Naive thymus-derived CD8-positive, alpha-beta T cell (primary cell): ENCODE measurements around the gene TRPM2. TPM values are rescaled to one million over a fixed set of nuclear protein-coding genes. Genes with fewer than 3 reads are reported as not detected.
A peak's percentile ranks its signal among the peaks of the same experiment; 100 is the strongest.
"Not testable (repeated sequence)": the region's sequence is repeated elsewhere in the genome, so short reads cannot be mapped to it uniquely, and the experiment has no call there.

Source experiments
- ATAC-seq, 2 donors: fragments of 150-1000 bp; cut with Tn5 transposase in 1 of 2; sonication (Bioruptor Pico), chemical (Tn5 transposase) in 1 of 2; 1 replicate in 1 of 2; 2 replicates in 1 of 2; pipeline ENCODE4 v1.10.0; 2021; ENCODE audit warnings: mild to moderate bottlenecking in 2 of 2, moderate library complexity in 2 of 2
- POLR2A ChIA-PET: fragments of 350-600 bp; sonication (Branson Sonifier 250); formaldehyde crosslinking; loops from one replicate; lab custom pipeline; 2021; ENCODE audit warnings: antibody characterized with exemption; lab: Charles Lee
- DNase-seq, 10 donors: peaks; one replicate each; pipeline versions ENCODE4 v3.0.0 to v3.0.0-alpha.2; 2020 to 2022
- H3K27ac Mint-ChIP-seq, 10 donors: one replicate each; pipeline ENCODE4 v1.8.0; 2020 to 2022; ENCODE audit warnings: mild to moderate bottlenecking in 10 of 10, mixed read lengths in 10 of 10, moderate library complexity in 4 of 10, inconsistent platforms in 1 of 10
- H3K27me3 Mint-ChIP-seq, 5 donors: one replicate each; pipeline ENCODE4 v1.8.0; 2021 to 2022; ENCODE audit warnings: mixed read lengths in 5 of 5
- H3K36me3 Mint-ChIP-seq, 3 donors: one replicate each; pipeline ENCODE4 v1.8.0; 2020 to 2022; ENCODE audit warnings: mixed read lengths in 3 of 3, mild to moderate bottlenecking in 2 of 3, inconsistent platforms in 1 of 3
- H3K4me1 Mint-ChIP-seq, 4 donors: one replicate each; pipeline ENCODE4 v1.8.0; 2021 to 2022; ENCODE audit warnings: mixed read lengths in 4 of 4
- H3K4me3 Mint-ChIP-seq, 10 donors: one replicate each; pipeline ENCODE4 v1.8.0; 2020 to 2022; ENCODE audit warnings: mild to moderate bottlenecking in 10 of 10, mixed read lengths in 10 of 10, moderate library complexity in 6 of 10, inconsistent platforms in 1 of 10
- H3K9me3 Mint-ChIP-seq, 9 donors: one replicate each; pipeline ENCODE4 v1.8.0; 2020 to 2022; ENCODE audit warnings: mixed read lengths in 9 of 9, mild to moderate bottlenecking in 3 of 9, inconsistent platforms in 1 of 9, moderate library complexity in 1 of 9
- polyA plus RNA-seq, 3 donors: library from polyadenylated mRNA; unstranded; fragments of 300-500 nt; fragmentation: Illumina TruSeq; gene quantifications; one replicate each; pipeline ENCODE4 v1.2.3, GENCODE V29; 2021
- total RNA-seq, 8 experiments: library from RNA in 2 of 8; stranded (reverse) in 2 of 8; gene quantifications; one replicate each; pipeline ENCODE4 v1.2.3 and lab custom pipeline; 2021 to 2026

TRPM2 gene
- total and polyA plus RNA-seq, 5 experiments from 2014 or later: 0.20 to 1.2 (median 0.37) TPM

DNA sequence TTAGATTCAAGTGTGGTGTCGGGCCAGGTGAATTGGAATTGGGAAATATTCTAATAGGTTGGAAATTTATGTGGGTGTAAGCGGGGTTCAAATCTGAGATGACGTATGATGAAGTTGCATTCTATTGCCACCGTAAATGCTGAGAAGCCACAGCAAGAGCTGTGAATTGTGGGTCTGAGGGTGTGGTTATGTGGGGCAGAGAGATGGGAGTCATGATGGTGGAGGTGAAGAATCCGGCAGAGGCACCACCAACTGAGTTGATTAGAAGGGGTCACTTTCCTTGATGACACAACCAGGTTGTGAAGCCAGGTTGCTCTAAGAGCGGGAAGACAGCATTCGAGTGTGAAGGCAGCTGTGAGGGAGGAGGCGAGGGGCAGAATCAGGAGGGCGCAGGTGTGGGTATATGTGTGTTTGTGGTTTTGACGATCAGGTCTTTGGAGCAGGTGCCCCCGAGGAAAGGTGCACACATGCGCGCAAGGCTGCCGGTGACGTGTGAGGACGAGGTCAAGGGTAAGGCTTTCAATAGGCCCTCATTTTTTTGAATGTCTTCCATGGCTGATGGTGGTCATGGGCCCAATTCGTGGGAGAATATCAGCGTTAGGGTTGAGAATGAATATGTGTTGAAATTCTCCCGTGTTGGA is 120.6 kb downstream of the TRPM2 start:
- no peak overlapping the region for H3K4me3 Mint-ChIP-seq
- no peaks in the 10 kb centered on the region for H3K9me3 Mint-ChIP-seq
- H3K36me3 Mint-ChIP-seq: no peaks in the 10 kb centered on the region
- POLR2A ChIA-PET: no interaction called here
- no peaks in the 10 kb centered on the region for H3K27me3 Mint-ChIP-seq
- ATAC-seq (no peak), DNase-seq (peak in 1 of 10 donors; percentile 42)
- no peak overlapping the region for H3K27ac Mint-ChIP-seq
- H3K4me1 Mint-ChIP-seq: peaks cover 0 to 4% (median 0%) of the 10 kb centered on the region in 4 donors

DNA sequence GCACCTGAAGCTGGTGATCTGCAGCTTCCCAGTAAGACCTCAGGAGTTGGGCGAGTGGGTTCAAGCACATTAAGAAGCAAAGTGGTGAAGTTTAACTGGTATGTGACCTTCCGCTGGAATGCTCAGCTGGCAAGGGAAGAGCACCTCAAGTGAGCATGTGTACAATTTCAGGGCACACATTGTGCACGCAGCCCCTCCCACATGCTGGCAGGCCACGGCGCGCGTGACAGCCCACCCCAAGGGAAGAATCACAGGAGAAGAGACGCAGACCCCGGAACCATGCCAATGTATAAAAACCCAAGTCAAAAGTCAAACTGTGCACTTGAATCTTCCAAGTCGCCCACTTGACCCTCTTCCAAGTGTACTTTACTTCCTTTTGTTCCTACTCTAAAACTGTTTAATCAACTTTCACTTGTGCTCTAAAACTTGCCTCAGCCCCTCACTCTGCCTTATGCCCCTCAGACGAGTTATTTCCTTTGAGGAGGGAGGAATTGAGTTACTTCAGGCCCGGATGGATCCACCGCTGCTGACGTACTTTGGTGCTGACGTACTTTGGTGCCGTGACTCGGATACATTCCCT is 121.9 kb downstream of the TRPM2 start:
- no peak overlapping the region for H3K27ac Mint-ChIP-seq
- peak in 1 of 10 donors; percentile 46 for DNase-seq
- H3K4me3 Mint-ChIP-seq: no peak overlapping the region
- H3K4me1 Mint-ChIP-seq: peaks cover 0 to 9% (median 3%) of the 10 kb centered on the region in 4 donors
- no peaks in the 10 kb centered on the region for H3K9me3 Mint-ChIP-seq
- H3K27me3 Mint-ChIP-seq: no peaks in the 10 kb centered on the region
- H3K36me3 Mint-ChIP-seq: no peaks in the 10 kb centered on the region
- POLR2A ChIA-PET: no interaction called here
- ATAC-seq: no peak

DNA sequence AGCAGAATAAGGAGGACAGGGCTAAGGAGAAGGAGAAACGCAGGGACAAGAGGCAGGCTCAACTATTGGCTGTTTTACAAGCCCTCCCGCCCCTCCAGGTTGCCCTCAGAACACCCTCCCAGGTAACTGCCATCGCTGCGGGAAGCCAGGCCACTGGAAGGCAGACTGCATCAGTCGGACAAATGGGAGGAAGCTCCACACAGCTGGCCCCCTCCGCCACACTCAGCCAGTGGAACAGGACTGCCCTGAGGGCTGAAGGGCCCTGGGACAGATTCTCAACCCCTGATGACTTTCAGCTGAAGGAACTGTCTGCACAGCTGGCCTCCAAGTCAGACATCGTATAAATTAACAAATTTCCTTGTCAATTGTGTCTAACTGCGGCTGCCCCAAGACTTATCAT is 123.7 kb downstream of the TRPM2 start:
- Mint-ChIP-seq H3K9me3 (no peaks in the 10 kb centered on the region), H3K4me1 (peaks cover 0 to 9% (median 3%) of the 10 kb centered on the region in 4 donors), H3K36me3 (no peaks in the 10 kb centered on the region), H3K27ac (no peak overlapping the region), H3K4me3 (no peak overlapping the region), H3K27me3 (no peaks in the 10 kb centered on the region)
- peak in 1 of 10 donors; percentile 47 for DNase-seq
- POLR2A ChIA-PET: no interaction called here
- ATAC-seq: no peak

DNA sequence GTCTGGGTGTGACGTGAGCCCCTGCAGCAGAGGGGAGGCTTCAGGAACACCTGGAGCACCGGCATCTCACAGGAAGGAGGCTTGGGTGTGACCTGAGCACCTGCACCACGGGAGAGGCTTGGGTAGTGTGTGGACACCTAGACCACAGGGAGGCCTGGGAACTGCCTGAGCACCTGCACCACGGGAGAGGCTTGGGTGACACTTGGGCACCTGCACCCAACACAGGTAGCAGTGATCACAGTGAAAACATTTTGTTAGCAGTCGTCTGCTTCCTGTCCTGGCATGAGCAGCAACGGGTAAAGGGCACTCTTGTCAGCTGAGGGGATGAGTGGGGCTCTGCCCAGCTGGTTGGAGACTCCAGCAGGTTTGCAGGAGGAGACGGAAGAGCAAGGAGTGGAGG is 124.3 kb downstream of the TRPM2 start:
- Mint-ChIP-seq H3K27me3 (no peaks in the 10 kb centered on the region), H3K9me3 (no peaks in the 10 kb centered on the region), H3K36me3 (no peaks in the 10 kb centered on the region), H3K4me3 (no peak overlapping the region), H3K27ac (no peak overlapping the region), H3K4me1 (peaks cover 0 to 9% (median 3%) of the 10 kb centered on the region in 4 donors)
- no peak for ATAC-seq
- DNase-seq: peak in 1 of 10 donors; percentile 50
- POLR2A ChIA-PET: interaction anchor here (0.6 kb wide), 1 partner anchor 487 kb away, joined by 4 read pairs; no protein-coding TSS in a partner anchor

DNA sequence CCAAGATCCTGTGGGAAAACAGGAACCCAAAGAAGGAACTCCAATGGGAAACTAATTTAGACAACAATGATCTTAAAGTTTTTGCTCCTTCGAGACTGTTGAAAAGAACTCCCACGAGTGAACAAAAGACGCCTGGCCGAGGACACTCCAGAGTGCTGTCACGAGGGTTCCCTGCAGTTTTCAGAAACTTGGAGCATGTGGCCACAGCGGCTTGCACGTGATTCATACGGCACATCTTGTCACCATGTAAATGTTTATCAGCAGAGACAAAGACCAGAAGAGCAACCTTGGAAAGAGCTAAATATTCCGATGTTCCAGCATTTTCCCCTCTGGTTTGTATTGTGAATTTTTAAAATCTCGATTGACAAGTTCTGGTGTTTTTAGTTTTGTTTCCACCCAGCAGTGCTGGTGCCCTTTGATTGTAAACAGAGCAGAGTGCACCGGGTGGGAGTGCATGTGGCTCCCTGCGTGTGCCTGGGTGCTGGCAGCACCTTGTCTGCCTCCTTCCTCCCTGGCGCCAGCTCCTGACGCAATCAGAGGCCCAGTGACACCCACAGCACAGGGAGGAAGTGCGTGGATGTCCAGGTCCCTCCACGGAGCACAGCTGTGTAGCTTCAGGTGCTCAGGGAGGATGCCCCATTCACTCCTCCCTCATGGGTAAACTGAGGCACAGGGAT is 124.8 kb downstream of the TRPM2 start:
- Mint-ChIP-seq H3K4me1 (peaks cover 0 to 9% (median 3%) of the 10 kb centered on the region in 4 donors), H3K27me3 (no peaks in the 10 kb centered on the region), H3K9me3 (no peaks in the 10 kb centered on the region), H3K36me3 (no peaks in the 10 kb centered on the region), H3K4me3 (no peak overlapping the region), H3K27ac (no peak overlapping the region)
- POLR2A ChIA-PET: interaction anchor here (0.6 kb wide), 1 partner anchor 487 kb away, joined by 4 read pairs; no protein-coding TSS in a partner anchor
- ATAC-seq: no peak
- peak in 1 of 10 donors; percentile 37 for DNase-seq

DNA sequence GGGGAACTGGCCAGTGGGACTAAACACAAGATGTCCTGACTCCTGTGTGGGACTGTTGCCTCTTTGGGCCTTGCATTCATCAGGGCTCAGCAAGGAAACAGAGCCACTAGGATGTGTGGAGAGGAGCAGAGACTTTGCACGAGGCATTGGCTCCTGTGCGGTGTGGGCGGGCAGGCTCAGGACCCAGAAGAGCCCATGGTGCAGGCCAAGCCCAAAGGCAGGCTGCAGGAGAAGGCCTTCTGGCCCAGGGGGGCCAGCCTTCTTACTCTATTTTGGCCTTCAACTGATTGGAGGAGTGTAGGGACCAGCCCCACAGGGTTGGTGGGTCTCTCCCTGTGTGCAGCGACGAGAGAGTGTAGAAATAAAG is 125.4 kb downstream of the TRPM2 start:
- H3K9me3 Mint-ChIP-seq: no peaks in the 10 kb centered on the region
- DNase-seq: peak in 1 of 10 donors; percentile 32
- H3K27ac Mint-ChIP-seq: peak overlapping the region in 1 of 10 donors; percentile 32

DNA sequence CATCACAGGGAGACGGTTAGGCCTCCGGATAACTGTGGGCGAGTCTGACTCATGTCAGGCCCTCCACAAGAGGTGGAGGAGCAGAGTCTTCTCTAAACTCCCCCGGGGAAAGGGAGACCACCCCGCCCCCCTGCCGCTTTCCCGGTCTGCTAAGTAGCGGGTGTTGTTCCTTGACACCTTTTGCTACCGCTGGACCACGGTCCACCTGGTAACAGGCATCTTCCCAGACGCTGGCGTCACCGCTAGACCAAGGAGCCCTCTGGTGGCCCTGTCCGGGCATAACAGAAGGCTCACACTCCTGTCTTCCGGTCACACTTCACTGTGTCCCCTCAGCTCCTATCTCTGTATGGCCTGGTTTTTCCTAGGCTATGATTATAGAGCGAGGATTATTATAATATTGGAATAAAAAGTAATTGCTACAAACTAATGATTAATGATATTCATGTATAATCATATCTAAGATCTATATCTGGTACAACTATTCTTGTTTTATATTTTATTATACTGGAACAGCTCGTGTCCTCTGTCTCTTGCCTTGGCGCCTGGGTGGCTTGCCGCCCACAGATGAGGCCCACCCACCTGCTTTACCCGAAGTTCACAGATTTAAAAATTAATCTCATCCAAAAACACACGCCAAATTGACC is 126.3 kb downstream of the TRPM2 start:
- peak in 7 of 10 donors; percentile 26 to 53 (median 40) for DNase-seq
- H3K27me3 Mint-ChIP-seq, H3K9me3 Mint-ChIP-seq, H3K4me3 Mint-ChIP-seq, H3K4me1 Mint-ChIP-seq, ATAC-seq, H3K36me3 Mint-ChIP-seq, POLR2A ChIA-PET: not testable (repeated sequence)
- H3K27ac Mint-ChIP-seq: peak overlapping the region in 1 of 10 donors; percentile 70

More for the DNA sequence above, 125.4 kb downstream of the TRPM2 start:
- H3K4me3 Mint-ChIP-seq: no peak overlapping the region
- ATAC-seq: no peak
- no peaks in the 10 kb centered on the region for H3K27me3 Mint-ChIP-seq
- H3K4me1 Mint-ChIP-seq: peaks cover 0 to 9% (median 3%) of the 10 kb centered on the region in 4 donors
- POLR2A ChIA-PET: no interaction called here
- H3K36me3 Mint-ChIP-seq: no peaks in the 10 kb centered on the region

DNA sequence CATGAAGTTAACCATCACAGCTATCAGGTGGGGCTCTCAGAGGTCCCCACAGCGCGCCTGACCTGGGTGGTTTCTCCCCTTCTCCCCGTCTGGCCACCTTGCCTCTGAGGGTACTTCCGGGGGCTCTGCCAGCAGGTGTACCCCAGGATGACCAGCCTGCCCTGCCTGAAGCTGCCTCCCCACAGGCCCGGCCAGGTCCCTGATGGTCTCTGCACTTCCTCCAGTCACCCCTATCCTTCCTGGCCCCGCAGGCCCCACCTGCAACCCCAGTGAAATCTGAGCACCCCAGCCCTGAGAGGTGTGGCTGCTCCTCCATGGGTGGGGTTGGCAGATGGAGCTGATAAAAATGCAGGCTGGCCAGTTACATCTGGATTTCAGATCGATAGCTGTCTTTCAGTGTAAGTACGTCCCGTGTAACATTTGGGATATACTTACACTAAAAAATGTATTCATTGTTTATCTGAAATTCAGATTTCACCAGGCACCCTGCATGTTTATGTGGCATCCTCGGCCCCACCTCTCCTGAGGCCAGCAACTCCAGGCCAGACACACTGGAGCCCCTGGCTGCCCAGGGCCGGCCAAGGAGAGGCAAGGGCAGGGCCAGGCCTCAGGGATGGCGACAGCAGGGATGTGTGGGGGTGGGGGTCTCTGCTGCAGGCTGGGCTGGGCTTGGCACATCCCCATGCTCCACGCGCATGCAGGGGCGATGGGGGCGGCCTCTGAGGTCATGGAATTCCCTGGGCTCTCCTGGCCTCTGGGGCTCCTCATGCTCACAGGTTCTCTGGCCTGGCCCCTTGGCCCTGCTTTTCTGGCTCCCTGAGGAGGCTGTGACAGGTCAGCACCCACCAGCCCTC is 127.0 kb downstream of the TRPM2 start:
- peaks cover 0 to 3% (median 0%) of the 10 kb centered on the region in 5 donors for H3K27me3 Mint-ChIP-seq
- no peaks in the 10 kb centered on the region for H3K36me3 Mint-ChIP-seq
- H3K9me3 Mint-ChIP-seq: no peaks in the 10 kb centered on the region
- peak in 1 of 10 donors; percentile 55 for DNase-seq
- POLR2A ChIA-PET: no interaction called here
- ATAC-seq: no peak
- no peak overlapping the region for H3K4me3 Mint-ChIP-seq
- H3K4me1 Mint-ChIP-seq: peaks cover 0 to 14% (median 7%) of the 10 kb centered on the region in 4 donors
- peak overlapping the region in 1 of 10 donors; percentile 29 for H3K27ac Mint-ChIP-seq

DNA sequence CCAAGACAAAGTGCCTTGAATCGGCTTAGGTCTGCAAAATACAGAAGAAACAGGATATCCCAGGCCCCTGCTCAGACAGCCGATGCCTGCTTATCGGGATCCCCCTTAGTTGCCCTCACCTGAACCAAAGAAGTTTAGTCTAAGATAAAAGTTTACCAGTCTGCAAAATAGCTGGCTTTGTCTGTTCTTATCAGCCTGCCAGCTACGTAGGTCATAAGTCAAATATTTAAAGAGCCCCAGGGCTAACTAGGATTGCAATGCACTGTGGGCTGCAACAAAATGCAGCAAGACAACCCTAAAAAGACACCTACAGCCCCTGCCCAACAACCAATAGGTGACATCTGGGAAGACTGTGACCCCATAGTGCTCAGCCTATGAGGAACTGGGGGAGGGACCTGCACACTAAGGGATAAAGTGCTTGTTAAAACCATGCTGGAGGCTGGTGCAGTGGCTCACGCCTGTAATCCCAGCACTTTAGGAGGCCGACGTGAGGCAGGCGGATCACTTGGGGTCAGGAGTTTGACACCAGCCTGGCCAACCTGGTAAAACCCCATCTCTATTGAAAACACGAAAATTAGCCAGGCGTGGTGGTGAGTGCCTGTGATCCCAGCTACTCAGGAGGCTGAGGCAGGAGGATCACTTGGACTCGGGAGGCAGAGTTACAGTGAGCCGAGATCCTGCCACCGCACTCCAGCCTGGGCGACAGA is 129.3 kb downstream of the TRPM2 start:
- POLR2A ChIA-PET: no interaction called here
- H3K9me3 Mint-ChIP-seq: no peaks in the 10 kb centered on the region
- ATAC-seq (no peak), DNase-seq (no peak)
- H3K27ac Mint-ChIP-seq: no peak overlapping the region
- peaks cover 3 to 21% (median 13%) of the 10 kb centered on the region in 4 donors for H3K4me1 Mint-ChIP-seq
- H3K36me3 Mint-ChIP-seq: no peaks in the 10 kb centered on the region
- H3K4me3 Mint-ChIP-seq: no peak overlapping the region
- peaks cover 0 to 3% (median 0%) of the 10 kb centered on the region in 5 donors for H3K27me3 Mint-ChIP-seq

DNA sequence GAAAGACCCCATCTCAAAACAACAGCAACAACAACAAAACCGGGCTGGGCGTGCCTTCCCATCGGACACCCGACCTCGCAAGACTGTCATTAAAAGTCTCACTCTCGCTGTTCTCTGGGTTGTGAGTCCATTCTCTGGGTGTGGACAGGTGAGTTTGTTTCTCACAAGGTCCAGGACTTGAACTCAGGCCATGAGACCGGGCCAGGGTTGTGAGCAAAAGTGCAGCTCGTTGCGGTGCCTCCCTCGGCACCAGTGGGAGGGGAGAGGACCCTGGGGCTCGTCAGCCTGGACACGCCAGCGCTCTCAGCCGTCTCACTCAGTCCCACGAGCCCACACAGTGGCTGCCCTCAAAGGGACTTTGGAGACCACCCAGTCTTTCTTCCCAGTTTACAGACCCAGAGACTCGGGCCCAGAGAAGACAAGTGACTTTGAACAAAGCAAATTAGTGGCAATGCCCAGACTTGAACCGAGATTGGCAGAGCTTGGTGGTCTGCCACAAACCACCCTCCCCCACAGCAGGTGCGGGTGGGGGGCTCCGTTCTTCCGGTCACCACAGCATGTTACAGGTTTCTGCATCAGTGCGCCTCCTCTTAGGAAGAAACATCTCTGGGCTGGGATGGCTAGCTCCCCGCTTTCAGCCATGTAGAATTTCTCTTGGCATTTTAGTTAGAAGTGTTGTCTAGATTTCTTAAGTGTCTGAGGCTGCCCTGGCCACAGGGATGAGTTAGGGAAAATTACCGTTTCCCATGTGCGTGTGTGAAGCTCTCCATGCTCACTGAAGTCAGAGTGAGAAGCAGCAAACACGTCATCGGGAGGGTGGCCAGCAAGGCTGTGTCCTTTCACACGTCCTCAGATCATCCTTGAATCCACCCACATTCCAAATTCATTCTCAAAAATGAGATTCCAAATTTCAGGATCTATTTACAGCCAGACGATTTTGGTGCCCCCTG is 130.1 kb downstream of the TRPM2 start:
- no peak overlapping the region for H3K27ac Mint-ChIP-seq
- peaks cover 3 to 21% (median 13%) of the 10 kb centered on the region in 4 donors for H3K4me1 Mint-ChIP-seq
- ATAC-seq: no peak

More for the DNA sequence above, 130.1 kb downstream of the TRPM2 start:
- POLR2A ChIA-PET: no interaction called here
- no peak for DNase-seq
- Mint-ChIP-seq H3K27me3 (peaks cover 0 to 3% (median 0%) of the 10 kb centered on the region in 5 donors), H3K9me3 (no peaks in the 10 kb centered on the region), H3K36me3 (no peaks in the 10 kb centered on the region), H3K4me3 (no peak overlapping the region)
